GM12801 (cell line): ENCODE data around the gene GZMM.

Experiments
- TF ChIP-seq, protein P1 (sequence below): IDR thresholded peaks from one replicate; pipeline ENCODE4 v1.5.1; 2011; ENCODE audit warnings: control low read depth; ENCODE audit not compliant: insufficient read length; ENCODE audit errors: extremely low read depth

The GZMM gene

GRCh38 chr19:497869-498510 is 45.9 kb upstream of the GZMM start:
- TF ChIP-seq, protein P1, sequence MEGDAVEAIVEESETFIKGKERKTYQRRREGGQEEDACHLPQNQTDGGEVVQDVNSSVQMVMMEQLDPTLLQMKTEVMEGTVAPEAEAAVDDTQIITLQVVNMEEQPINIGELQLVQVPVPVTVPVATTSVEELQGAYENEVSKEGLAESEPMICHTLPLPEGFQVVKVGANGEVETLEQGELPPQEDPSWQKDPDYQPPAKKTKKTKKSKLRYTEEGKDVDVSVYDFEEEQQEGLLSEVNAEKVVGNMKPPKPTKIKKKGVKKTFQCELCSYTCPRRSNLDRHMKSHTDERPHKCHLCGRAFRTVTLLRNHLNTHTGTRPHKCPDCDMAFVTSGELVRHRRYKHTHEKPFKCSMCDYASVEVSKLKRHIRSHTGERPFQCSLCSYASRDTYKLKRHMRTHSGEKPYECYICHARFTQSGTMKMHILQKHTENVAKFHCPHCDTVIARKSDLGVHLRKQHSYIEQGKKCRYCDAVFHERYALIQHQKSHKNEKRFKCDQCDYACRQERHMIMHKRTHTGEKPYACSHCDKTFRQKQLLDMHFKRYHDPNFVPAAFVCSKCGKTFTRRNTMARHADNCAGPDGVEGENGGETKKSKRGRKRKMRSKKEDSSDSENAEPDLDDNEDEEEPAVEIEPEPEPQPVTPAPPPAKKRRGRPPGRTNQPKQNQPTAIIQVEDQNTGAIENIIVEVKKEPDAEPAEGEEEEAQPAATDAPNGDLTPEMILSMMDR, result no peak

GRCh38 chr19:498511-498891 is 45.4 kb upstream of the GZMM start:
- TF ChIP-seq, protein P1, result no peak

DNA sequence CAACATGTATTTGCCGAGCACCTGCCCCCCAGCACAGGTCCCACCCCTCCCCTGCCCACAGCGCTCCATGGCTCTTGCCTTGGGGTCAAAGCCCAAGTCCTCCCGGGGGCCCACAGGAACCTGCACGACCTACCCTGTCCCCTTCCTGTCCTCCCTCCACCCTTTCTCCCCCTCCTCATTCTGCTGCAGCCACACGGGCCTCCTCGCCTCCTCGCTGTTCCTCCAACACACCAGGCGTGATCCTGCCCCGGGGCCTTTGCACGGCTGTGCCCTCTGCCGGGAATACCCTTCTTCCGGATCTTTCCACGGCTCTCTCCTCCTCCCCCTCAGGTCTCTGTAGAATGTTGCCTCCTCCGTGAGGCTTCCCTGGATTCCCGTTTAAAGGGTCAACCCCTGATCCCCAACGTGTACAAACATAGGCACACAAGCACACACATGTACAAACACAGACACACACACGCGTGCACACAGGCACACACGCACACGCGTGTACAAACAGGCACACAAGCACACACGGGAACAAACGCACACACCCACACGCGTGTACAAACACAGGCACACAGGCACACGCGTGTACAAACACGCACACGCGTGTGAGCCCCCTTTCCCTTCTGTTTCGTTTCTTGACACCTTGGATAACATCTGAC is 44.8 kb upstream of the GZMM start:
- TF ChIP-seq, protein P1, result no peak

DNA sequence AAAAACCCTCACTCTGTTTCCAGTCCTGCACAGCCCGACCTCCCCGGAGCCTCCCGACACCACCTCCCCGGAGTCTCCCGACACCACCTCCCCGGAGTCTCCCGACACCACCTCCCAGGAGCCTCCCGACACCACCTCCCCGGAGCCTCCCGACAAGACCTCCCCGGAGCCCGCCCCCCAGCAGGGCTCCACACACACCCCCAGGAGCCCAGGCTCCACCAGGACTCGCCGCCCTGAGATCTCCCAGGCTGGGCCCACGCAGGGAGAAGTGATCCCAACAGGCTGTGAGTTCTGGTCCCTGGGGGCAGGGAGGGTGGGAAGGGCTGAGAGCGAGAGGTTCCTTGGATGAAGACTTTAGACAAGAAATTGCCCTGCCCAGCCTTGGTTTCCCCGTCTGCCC is 42.2 kb upstream of the GZMM start:
- TF ChIP-seq, protein P1, result no peak

DNA sequence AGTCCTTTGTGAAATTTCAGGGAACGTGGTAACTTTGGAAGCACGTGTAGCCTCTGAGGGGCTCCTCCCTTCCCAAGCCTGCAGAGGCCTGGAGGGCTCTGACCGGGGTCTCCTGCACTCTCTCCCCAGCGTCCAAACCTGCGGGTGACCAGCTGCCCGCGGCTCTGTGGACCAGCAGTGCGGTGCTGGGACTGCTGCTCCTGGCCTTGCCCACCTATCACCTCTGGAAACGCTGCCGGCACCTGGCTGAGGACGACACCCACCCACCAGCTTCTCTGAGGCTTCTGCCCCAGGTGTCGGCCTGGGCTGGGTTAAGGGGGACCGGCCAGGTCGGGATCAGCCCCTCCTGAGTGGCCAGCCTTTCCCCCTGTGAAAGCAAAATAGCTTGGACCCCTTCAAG is 39.2 kb upstream of the GZMM start:
- TF ChIP-seq, protein P1, result no peak

DNA sequence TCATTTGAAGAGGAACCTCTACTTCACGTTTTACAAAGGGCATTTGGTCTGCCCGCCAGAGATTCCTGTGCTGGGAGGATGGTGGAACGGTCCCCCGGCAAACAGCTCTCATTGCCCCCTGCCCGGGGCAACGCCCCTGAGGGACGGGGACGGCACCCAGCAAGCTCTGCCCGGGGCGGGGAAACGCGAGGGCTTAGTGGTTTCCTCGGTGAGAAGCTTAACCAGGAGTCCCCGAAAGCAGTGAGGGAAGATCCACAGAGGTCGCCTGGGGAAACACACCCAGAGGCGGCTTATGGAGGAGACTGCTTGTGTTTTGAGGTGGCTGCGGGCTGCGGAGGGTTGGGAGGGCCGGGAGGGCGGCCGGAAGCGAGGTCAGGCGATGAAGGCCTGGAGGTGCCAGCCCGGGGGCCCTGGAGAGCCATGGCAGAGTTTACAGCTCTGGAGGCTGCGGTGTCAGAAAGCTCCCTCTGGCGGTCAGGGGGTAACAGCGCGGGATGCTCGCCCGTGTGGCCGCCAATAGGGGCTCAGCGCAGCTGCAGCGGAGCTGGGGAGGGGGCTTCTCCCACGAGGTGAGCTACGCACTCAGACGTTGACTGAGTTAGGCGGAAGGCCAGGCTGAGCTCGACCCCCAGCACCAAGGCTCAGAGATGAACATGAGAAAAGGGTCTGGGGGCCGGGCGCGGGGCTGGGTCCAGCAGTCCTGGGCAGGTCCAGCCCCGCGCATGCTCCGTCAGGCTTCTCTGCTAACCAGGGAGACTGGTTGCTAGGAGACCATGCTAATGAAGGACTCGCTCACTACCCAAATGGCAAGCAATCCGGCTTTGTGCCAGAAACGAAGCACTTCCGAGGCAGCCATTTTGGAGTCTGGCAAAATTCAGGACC is 37.2 kb upstream of the GZMM start:
- TF ChIP-seq, protein P1, result no peak

- TF ChIP-seq, protein P1, result no peak
Observed at GRCh38 chr19:507286-508203, 36.3 kb upstream of the GZMM start, which contains the start of gene TPGS1. TPGS1 (plus strand) TSS chr19:507497; CDS start chr19:507507, 10 bp downstream.
